Nephron (organoid): ENCODE measurements around the gene FAM222A.

Experiments
- H3K27ac Mint-ChIP-seq, 3 experiments: 2 replicates each; pipeline ENCODE4 v1.8.0; 2020; ENCODE audit warnings: mixed read lengths in 3 of 3, mild to moderate bottlenecking in 2 of 3, moderate library complexity in 1 of 3
- H3K27me3 Mint-ChIP-seq: 2 replicates; pipeline ENCODE4 v1.8.0; 2021; ENCODE audit warnings: low read depth, mild to moderate bottlenecking, moderate library complexity, mixed read lengths
- H3K36me3 Mint-ChIP-seq: 2 replicates; pipeline ENCODE4 v1.8.0; 2020; ENCODE audit warnings: low read depth, mixed read lengths
- H3K4me1 Mint-ChIP-seq: 2 replicates; pipeline ENCODE4 v1.8.0; 2020; ENCODE audit warnings: mixed read lengths
- H3K4me3 Mint-ChIP-seq, 3 experiments: 2 replicates each; pipeline ENCODE4 v1.8.0; 2020; ENCODE audit warnings: mild to moderate bottlenecking in 3 of 3, mixed read lengths in 3 of 3, moderate library complexity in 2 of 3
- H3K9me3 Mint-ChIP-seq: 2 replicates; pipeline ENCODE4 v1.8.0; 2020; ENCODE audit warnings: mixed read lengths
- TF ChIP-seq, protein P1 (sequence below), 3 experiments: fragments of 200-600 bp; sonication (generic); IDR thresholded peaks; one replicate each; pipeline ENCODE4 v1.5.0; 2021; ENCODE audit warnings: antibody characterized with exemption in 3 of 3; ENCODE audit not compliant: unreplicated experiment in 3 of 3

Gene FAM222A

DNA sequence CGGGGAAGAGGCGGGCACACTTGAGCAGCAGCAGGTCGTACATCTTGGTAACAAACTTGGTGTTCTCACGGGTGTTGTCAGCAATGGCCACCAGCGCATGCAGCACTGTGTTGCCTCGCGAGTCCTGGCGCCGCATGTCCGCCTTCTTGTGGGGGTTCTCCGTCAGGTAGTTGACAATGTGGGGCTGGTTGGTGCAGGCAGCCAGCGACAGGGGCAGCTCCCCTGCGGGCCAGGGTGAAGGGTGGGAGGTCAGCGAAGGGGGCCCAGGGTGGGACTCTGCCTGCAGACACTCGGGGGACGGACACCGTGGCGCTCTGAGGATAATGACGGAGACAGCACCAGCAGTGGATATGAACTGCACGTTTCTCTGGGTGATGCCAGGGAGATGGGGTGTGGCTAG is 85.1 kb downstream of the FAM222A start:
- H3K36me3 Mint-ChIP-seq = no peaks in the 10 kb centered on the region
- no peaks in the 10 kb centered on the region for H3K4me1 Mint-ChIP-seq
- H3K9me3 Mint-ChIP-seq = no peaks in the 10 kb centered on the region
- TF ChIP-seq, protein P1, sequence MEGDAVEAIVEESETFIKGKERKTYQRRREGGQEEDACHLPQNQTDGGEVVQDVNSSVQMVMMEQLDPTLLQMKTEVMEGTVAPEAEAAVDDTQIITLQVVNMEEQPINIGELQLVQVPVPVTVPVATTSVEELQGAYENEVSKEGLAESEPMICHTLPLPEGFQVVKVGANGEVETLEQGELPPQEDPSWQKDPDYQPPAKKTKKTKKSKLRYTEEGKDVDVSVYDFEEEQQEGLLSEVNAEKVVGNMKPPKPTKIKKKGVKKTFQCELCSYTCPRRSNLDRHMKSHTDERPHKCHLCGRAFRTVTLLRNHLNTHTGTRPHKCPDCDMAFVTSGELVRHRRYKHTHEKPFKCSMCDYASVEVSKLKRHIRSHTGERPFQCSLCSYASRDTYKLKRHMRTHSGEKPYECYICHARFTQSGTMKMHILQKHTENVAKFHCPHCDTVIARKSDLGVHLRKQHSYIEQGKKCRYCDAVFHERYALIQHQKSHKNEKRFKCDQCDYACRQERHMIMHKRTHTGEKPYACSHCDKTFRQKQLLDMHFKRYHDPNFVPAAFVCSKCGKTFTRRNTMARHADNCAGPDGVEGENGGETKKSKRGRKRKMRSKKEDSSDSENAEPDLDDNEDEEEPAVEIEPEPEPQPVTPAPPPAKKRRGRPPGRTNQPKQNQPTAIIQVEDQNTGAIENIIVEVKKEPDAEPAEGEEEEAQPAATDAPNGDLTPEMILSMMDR (IDR thresholded peaks at IDR 0.05; ENCODE audit: unreplicated experiment in 3 of 3) = no peak
- H3K27ac Mint-ChIP-seq = no peak overlapping the region
- H3K4me3 Mint-ChIP-seq = no peak overlapping the region
- no peaks in the 10 kb centered on the region for H3K27me3 Mint-ChIP-seq

DNA sequence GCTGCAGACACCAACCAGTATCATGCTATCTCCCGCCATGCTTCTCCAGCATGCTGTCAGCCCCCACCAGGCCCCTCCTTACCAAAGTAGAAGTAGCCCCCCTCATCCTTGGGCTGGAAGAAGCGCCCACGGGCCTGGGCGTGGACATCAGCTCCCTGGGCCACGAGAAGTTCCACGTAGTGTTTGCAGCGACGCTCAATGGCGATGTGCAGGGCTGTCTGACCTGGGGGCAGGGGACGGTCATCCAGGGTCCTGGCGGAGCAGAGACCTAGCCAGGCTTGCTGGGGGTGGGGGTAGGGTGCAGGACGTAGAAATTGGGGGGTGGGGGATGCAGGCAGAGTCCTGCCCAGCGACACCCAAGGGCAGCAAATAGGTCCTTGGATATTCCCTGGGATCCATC is 86.9 kb downstream of the FAM222A start:
- no peaks in the 10 kb centered on the region for H3K4me1 Mint-ChIP-seq
- H3K9me3 Mint-ChIP-seq = no peaks in the 10 kb centered on the region
- no peak overlapping the region for H3K4me3 Mint-ChIP-seq

DNA sequence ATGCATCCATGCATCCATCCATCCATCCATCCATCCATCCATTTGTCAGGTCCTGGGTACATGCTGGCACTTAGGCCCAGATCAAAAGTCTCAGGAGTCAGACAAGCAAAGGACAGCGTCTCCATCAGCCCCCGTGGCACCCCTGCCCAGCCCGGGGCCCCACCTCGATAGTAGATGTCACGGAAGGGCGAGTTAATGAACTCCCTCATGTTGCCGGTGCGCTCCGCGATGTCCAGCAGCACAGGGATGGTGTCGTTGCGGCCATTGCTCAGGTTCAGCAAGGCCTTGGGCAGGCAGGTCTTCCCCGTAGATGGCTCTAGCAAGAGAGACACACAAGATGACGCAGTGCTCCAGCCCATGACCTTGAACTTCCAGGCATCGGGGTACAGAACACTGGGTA is 89.2 kb downstream of the FAM222A start:
- H3K36me3 Mint-ChIP-seq = no peaks in the 10 kb centered on the region
- H3K4me1 Mint-ChIP-seq = no peaks in the 10 kb centered on the region

More for the DNA sequence above, 86.9 kb downstream of the FAM222A start:
- no peaks in the 10 kb centered on the region for H3K36me3 Mint-ChIP-seq
- H3K27me3 Mint-ChIP-seq = no peaks in the 10 kb centered on the region
- TF ChIP-seq, protein P1 (IDR thresholded peaks at IDR 0.05; ENCODE audit: unreplicated experiment in 3 of 3) = no peak
- no peak overlapping the region for H3K27ac Mint-ChIP-seq

DNA sequence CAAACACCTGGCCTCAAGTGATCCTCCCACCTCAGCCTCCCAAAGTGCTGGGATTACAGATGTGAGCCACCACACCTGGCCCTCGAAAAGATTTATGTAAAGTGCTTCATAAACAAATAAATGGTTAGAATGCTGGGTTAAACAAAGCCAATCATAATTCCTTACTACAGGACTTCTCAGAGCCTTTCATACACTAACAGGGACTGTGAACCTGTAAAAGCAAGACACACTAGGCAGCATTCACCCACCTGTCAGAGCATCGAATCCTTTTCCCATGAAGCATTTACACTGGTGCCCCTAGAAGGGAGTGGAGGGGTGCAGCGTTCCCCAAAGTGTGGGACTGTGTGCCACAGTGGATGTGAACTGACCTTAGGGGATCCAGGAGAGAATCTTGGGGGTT is 90.1 kb downstream of the FAM222A start:
- TF ChIP-seq, protein P1 (IDR thresholded peaks at IDR 0.05; ENCODE audit: unreplicated experiment in 3 of 3) = no peak
- Mint-ChIP-seq H3K27ac (no peak overlapping the region), H3K4me3 (no peak overlapping the region), H3K36me3 (no peaks in the 10 kb centered on the region), H3K27me3 (no peaks in the 10 kb centered on the region), H3K4me1 (no peaks in the 10 kb centered on the region), H3K9me3 (no peaks in the 10 kb centered on the region)

More for the DNA sequence above, 89.2 kb downstream of the FAM222A start:
- H3K9me3 Mint-ChIP-seq = no peaks in the 10 kb centered on the region
- no peak overlapping the region for H3K27ac Mint-ChIP-seq
- H3K4me3 Mint-ChIP-seq = no peak overlapping the region
- no peaks in the 10 kb centered on the region for H3K27me3 Mint-ChIP-seq
- TF ChIP-seq, protein P1 (IDR thresholded peaks at IDR 0.05; ENCODE audit: unreplicated experiment in 3 of 3) = no peak

DNA sequence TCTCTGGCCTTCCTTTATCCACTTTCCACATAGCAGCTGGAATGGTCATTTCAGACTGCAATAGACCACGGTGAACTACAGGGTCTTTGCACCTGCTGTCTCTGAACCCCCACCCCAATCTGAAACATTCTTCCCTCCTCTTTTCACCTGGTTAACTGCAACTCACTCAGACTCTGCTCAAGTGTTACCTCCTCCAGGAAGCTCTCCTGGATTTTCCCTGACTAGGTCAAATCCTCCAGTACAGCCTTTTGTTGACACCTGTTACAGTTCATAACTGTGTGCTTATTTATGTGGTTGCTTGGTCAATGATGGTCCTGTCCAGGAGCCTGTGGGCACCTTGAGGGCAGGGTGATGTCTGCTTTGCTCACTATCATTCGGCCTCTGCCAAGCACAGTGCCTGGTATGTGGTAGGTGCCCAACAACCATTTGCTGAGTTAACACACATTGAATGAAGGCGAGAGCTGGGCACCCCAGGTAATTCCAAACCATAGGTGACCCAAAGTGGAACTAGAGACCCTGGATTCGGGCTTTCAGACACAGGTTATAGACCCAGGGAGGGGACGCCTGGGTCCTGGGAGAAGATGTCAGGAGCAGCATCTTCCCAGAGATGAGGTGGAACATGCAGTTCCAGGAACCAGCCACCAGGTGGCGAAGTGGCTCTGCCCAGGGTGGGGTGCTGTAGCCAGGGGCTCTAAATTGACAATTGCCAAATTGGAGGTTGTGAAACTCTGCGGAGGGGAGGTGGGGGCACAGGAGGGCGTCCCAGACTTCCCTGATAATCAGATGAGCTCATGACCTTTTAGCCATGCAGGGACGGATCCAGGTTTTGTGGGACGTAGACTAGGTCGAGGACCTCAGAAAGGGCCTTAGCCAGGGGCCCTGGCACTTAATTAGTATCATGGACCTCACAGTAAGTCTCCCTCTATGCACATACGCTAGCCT is 91.5 kb downstream of the FAM222A start:
- Mint-ChIP-seq H3K27me3 (no peaks in the 10 kb centered on the region), H3K4me1 (no peaks in the 10 kb centered on the region), H3K4me3 (no peak overlapping the region), H3K27ac (no peak overlapping the region), H3K36me3 (no peaks in the 10 kb centered on the region), H3K9me3 (no peaks in the 10 kb centered on the region)
- TF ChIP-seq, protein P1 (IDR thresholded peaks at IDR 0.05; ENCODE audit: unreplicated experiment in 3 of 3) = peak; percentile 92 to 98 (median 98)
